Muscle layer of duodenum (tissue), 2 donors: ENCODE measurements around the gene OR2V1.
"Not testable (repeated sequence)": the region's sequence is repeated elsewhere in the genome, so short reads cannot be mapped to it uniquely, and the experiment has no call there.

Experiments used
- H3K27ac ChIP-seq: one replicate; pipeline ENCODE4 v1.7.0; 2013; ENCODE audit warnings: mild to moderate bottlenecking, low read length
- H3K27me3 ChIP-seq: one replicate; pipeline ENCODE4 v1.7.0; 2013; ENCODE audit warnings: low read depth, mild to moderate bottlenecking, control low read depth, low read length
- H3K36me3 ChIP-seq, 2 donors: one replicate each; pipeline ENCODE4 v1.7.0; 2013; ENCODE audit warnings: low read length in 2 of 2, control low read depth in 1 of 2, mild to moderate bottlenecking in 1 of 2; ENCODE audit not compliant: insufficient read depth in 2 of 2, control insufficient read depth in 1 of 2
- H3K4me1 ChIP-seq, 2 donors: one replicate each; pipeline ENCODE4 v1.7.0; 2013; ENCODE audit warnings: low read length in 2 of 2, mild to moderate bottlenecking in 2 of 2, control low read depth in 1 of 2, moderate library complexity in 1 of 2; ENCODE audit not compliant: insufficient read depth in 2 of 2, control insufficient read depth in 1 of 2
- H3K4me3 ChIP-seq, 2 donors: one replicate each; pipeline ENCODE4 v1.7.0; 2013; ENCODE audit warnings: low read length in 2 of 2, low read depth in 1 of 2, mild to moderate bottlenecking in 1 of 2
- H3K9me3 ChIP-seq, 2 donors: one replicate each; pipeline ENCODE4 v1.7.0; 2013; ENCODE audit warnings: low read length in 2 of 2, control low read depth in 1 of 2, mild to moderate bottlenecking in 1 of 2; ENCODE audit not compliant: control insufficient read depth in 1 of 2
- donor health status: healthy.

Gene OR2V1

GRCh38 chr5:181167814-181168488 is 37.0 kb upstream of the OR2V1 start:
- Histone ChIP-seq H3K4me1 (peaks cover 0 to 8% of the 10 kb centered on the region in 2 donors), H3K27me3 (peaks cover 72% of the 10 kb centered on the region), H3K27ac (no peak overlapping the region), H3K9me3 (no peaks in the 10 kb centered on the region), H3K4me3 (no peak overlapping the region), H3K36me3 (no peaks in the 10 kb centered on the region)

- H3K27me3 ChIP-seq, result peaks cover 65% of the 10 kb centered on the region
These were observed 36.1 kb upstream of the OR2V1 start for GRCh38 chr5:181166812-181167733.

GRCh38 chr5:181164076-181164952 is 33.3 kb upstream of the OR2V1 start:
- no peaks in the 10 kb centered on the region for H3K9me3 ChIP-seq
- H3K27me3 ChIP-seq, result peaks cover 41% of the 10 kb centered on the region
- H3K36me3 ChIP-seq, result no peaks in the 10 kb centered on the region
- no peak overlapping the region for H3K27ac ChIP-seq
- peaks cover 0 to 15% of the 10 kb centered on the region in 2 donors for H3K4me1 ChIP-seq
- H3K4me3 ChIP-seq, result no peak overlapping the region

More at GRCh38 chr5:181166812-181167733, 36.1 kb upstream of the OR2V1 start:
- Histone ChIP-seq H3K9me3 (no peaks in the 10 kb centered on the region), H3K4me1 (peaks cover 0 to 8% of the 10 kb centered on the region in 2 donors), H3K36me3 (no peaks in the 10 kb centered on the region), H3K4me3 (no peak overlapping the region), H3K27ac (no peak overlapping the region)

- peaks cover 0 to 15% of the 10 kb centered on the region in 2 donors for H3K4me1 ChIP-seq
- H3K4me3 ChIP-seq, result no peak overlapping the region
- H3K27me3 ChIP-seq, result peaks cover 34% of the 10 kb centered on the region
- no peaks in the 10 kb centered on the region for H3K9me3 ChIP-seq
- H3K27ac ChIP-seq, result no peak overlapping the region
- H3K36me3 ChIP-seq, result no peaks in the 10 kb centered on the region
These were observed 32.6 kb upstream of the OR2V1 start for GRCh38 chr5:181163487-181164075.

- Histone ChIP-seq H3K27ac (no peak overlapping the region), H3K36me3 (no peaks in the 10 kb centered on the region), H3K4me3 (no peak overlapping the region), H3K27me3 (peaks cover 21% of the 10 kb centered on the region), H3K4me1 (peaks cover 0 to 15% of the 10 kb centered on the region in 2 donors), H3K9me3 (no peaks in the 10 kb centered on the region)
These were observed 30.7 kb upstream of the OR2V1 start for GRCh38 chr5:181161534-181162175.

GRCh38 chr5:181160755-181161533 is 30.0 kb upstream of the OR2V1 start:
- H3K27ac ChIP-seq, H3K9me3 ChIP-seq, H3K4me3 ChIP-seq, H3K36me3 ChIP-seq: not testable (repeated sequence)
- Histone ChIP-seq H3K27me3 (peaks cover 17% of the 10 kb centered on the region), H3K4me1 (peaks cover 0 to 15% of the 10 kb centered on the region in 2 donors)

- Histone ChIP-seq H3K4me3 (peak overlapping the region in 1 of 2 donors; percentile 47), H3K4me1 (peaks cover 0 to 15% of the 10 kb centered on the region in 2 donors), H3K36me3 (no peaks in the 10 kb centered on the region), H3K27ac (no peak overlapping the region), H3K9me3 (no peaks in the 10 kb centered on the region), H3K27me3 (peaks cover 14% of the 10 kb centered on the region)
These were observed 29.3 kb upstream of the OR2V1 start for GRCh38 chr5:181160152-181160754.

- no peaks in the 10 kb centered on the region for H3K9me3 ChIP-seq
- H3K36me3 ChIP-seq, result no peaks in the 10 kb centered on the region
- peaks cover 11% of the 10 kb centered on the region for H3K27me3 ChIP-seq
- peaks cover 0 to 15% of the 10 kb centered on the region in 2 donors for H3K4me1 ChIP-seq
- H3K4me3 ChIP-seq, result no peak overlapping the region
- no peak overlapping the region for H3K27ac ChIP-seq
These were observed 28.6 kb upstream of the OR2V1 start for GRCh38 chr5:181159286-181160151.

GRCh38 chr5:181158869-181159268 is 27.9 kb upstream of the OR2V1 start:
- no peak overlapping the region for H3K4me3 ChIP-seq
- H3K36me3 ChIP-seq, result no peaks in the 10 kb centered on the region
- peaks cover 0 to 15% of the 10 kb centered on the region in 2 donors for H3K4me1 ChIP-seq
- no peak overlapping the region for H3K27ac ChIP-seq
- peaks cover 8% of the 10 kb centered on the region for H3K27me3 ChIP-seq
- H3K9me3 ChIP-seq, result no peaks in the 10 kb centered on the region
